Measurements from ENCODE around the gene EYS.

Gene EYS

DNA sequence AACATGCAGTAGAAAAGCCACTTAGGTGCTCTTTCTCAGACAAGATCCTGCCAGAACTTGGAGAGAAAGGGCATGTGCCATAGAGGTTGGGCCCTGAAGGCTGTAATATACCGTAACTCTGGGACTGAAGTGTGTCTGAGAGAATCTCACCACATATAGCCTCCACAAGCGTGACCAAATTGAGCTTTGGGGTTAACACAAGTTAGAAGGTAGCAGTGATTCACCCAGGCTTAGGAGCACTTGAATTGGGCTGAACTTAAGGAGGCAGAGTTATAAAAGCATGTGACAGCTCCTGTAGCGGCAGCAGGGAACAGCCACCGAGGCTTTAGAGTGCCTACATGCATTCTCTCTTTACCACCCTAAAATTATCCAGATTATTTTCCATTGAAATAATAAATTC lies 1709.8 kb downstream of the EYS start:
- DNase-seq (ENCODE audit: low spot score) (no peak), ATAC-seq (ENCODE audit: low read depth) (no peak)
- no peaks in the 10 kb centered on the region for H3K9me3 ChIP-seq (ENCODE audit: severe bottlenecking)
- no peaks in the 10 kb centered on the region for H3K4me1 ChIP-seq (ENCODE audit: insufficient read depth, poor library complexity, severe bottlenecking)
- H3K4me3 ChIP-seq (ENCODE audit: severe bottlenecking) = no peak overlapping the region
- no peaks in the 10 kb centered on the region for H3K27me3 ChIP-seq (ENCODE audit: insufficient read depth, poor library complexity, severe bottlenecking)
- H3K27ac ChIP-seq (ENCODE audit: poor library complexity, severe bottlenecking) = no peak overlapping the region
- TF ChIP-seq, protein P1, sequence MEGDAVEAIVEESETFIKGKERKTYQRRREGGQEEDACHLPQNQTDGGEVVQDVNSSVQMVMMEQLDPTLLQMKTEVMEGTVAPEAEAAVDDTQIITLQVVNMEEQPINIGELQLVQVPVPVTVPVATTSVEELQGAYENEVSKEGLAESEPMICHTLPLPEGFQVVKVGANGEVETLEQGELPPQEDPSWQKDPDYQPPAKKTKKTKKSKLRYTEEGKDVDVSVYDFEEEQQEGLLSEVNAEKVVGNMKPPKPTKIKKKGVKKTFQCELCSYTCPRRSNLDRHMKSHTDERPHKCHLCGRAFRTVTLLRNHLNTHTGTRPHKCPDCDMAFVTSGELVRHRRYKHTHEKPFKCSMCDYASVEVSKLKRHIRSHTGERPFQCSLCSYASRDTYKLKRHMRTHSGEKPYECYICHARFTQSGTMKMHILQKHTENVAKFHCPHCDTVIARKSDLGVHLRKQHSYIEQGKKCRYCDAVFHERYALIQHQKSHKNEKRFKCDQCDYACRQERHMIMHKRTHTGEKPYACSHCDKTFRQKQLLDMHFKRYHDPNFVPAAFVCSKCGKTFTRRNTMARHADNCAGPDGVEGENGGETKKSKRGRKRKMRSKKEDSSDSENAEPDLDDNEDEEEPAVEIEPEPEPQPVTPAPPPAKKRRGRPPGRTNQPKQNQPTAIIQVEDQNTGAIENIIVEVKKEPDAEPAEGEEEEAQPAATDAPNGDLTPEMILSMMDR (IDR thresholded peaks at IDR 0.05; ENCODE audit: poor library complexity, severe bottlenecking) = no peak
- H3K36me3 ChIP-seq (ENCODE audit: low read depth) = no peaks in the 10 kb centered on the region

DNA sequence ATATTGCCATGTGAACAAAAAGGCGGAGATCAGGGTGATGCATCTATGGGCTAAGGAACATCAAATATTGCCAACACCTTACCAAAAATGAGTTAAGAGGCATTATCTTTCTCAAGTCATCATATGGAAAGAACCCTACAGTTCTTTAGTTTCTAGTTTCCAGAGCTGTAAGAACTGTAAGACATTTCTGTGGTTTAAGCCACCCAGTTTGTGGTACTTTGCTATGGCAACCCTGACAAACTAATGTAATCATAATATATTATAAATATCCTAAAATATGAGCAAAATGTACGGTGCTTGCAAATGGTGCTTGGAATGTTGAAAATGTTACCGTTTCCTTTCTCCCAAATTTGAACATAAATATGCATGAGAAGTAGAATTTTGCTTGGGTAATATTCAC lies 1721.8 kb downstream of the EYS start:
- H3K4me3 ChIP-seq (ENCODE audit: severe bottlenecking) = no peak overlapping the region
- H3K4me1 ChIP-seq (ENCODE audit: insufficient read depth, poor library complexity, severe bottlenecking) = no peaks in the 10 kb centered on the region
- TF ChIP-seq, protein P1 (IDR thresholded peaks at IDR 0.05; ENCODE audit: poor library complexity, severe bottlenecking) = no peak

GRCh38 chr6:63975699-63976098 lies 1731.3 kb downstream of the EYS start:
- Histone ChIP-seq H3K27me3 (ENCODE audit: insufficient read depth, poor library complexity, severe bottlenecking) (peaks cover 17% of the 10 kb centered on the region), H3K36me3 (ENCODE audit: low read depth) (no peaks in the 10 kb centered on the region), H3K4me3 (ENCODE audit: severe bottlenecking) (no peak overlapping the region), H3K27ac (ENCODE audit: poor library complexity, severe bottlenecking) (no peak overlapping the region), H3K9me3 (ENCODE audit: severe bottlenecking) (no peaks in the 10 kb centered on the region), H3K4me1 (ENCODE audit: insufficient read depth, poor library complexity, severe bottlenecking) (no peaks in the 10 kb centered on the region)
- ATAC-seq (ENCODE audit: low read depth) (no peak), DNase-seq (ENCODE audit: low spot score) (no peak)
- TF ChIP-seq, protein P1 (IDR thresholded peaks at IDR 0.05; ENCODE audit: poor library complexity, severe bottlenecking) = no peak

More for the DNA sequence above, 1721.8 kb downstream of the EYS start:
- no peaks in the 10 kb centered on the region for H3K27me3 ChIP-seq (ENCODE audit: insufficient read depth, poor library complexity, severe bottlenecking)
- ATAC-seq (ENCODE audit: low read depth) (no peak), DNase-seq (ENCODE audit: low spot score) (no peak)
- no peaks in the 10 kb centered on the region for H3K36me3 ChIP-seq (ENCODE audit: low read depth)
- H3K9me3 ChIP-seq (ENCODE audit: severe bottlenecking) = no peaks in the 10 kb centered on the region
- H3K27ac ChIP-seq (ENCODE audit: poor library complexity, severe bottlenecking) = no peak overlapping the region

- ATAC-seq (ENCODE audit: low read depth) = no peak
- H3K27ac ChIP-seq (ENCODE audit: poor library complexity, severe bottlenecking) = no peak overlapping the region
- DNase-seq (ENCODE audit: low spot score) = no peak
- H3K36me3 ChIP-seq (ENCODE audit: low read depth) = no peaks in the 10 kb centered on the region
- H3K9me3 ChIP-seq (ENCODE audit: severe bottlenecking) = no peaks in the 10 kb centered on the region
- H3K4me3 ChIP-seq (ENCODE audit: severe bottlenecking) = no peak overlapping the region
- TF ChIP-seq, protein P1 (IDR thresholded peaks at IDR 0.05; ENCODE audit: poor library complexity, severe bottlenecking) = no peak
- peaks cover 11% of the 10 kb centered on the region for H3K27me3 ChIP-seq (ENCODE audit: insufficient read depth, poor library complexity, severe bottlenecking)
- H3K4me1 ChIP-seq (ENCODE audit: insufficient read depth, poor library complexity, severe bottlenecking) = no peaks in the 10 kb centered on the region
Measured at GRCh38 chr6:63968650-63969049, 1738.4 kb downstream of the EYS start.

DNA sequence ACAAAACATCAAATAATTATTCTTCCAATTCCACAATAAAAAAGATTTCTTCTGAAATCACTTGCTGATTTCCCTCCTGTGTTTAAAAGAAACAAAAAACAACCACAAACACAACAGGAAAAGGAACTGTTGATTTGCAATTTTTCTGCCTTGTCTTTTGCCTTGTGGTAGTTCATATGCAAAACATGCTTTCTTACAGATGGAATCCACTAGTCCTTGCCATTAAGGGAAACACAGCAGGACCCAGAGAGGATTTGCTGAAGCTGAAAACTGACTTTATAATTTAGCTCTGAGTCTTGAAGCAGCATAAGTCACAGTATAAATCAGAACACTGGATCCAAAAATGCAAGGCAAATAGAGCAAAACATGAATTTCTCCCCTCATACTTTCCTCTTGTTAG lies 1742.7 kb downstream of the EYS start:
- no peaks in the 10 kb centered on the region for H3K36me3 ChIP-seq (ENCODE audit: low read depth)
- ATAC-seq (ENCODE audit: low read depth) (no peak), DNase-seq (ENCODE audit: low spot score) (no peak)
- no peak overlapping the region for H3K4me3 ChIP-seq (ENCODE audit: severe bottlenecking)
- H3K27ac ChIP-seq (ENCODE audit: poor library complexity, severe bottlenecking) = no peak overlapping the region
- TF ChIP-seq, protein P1 (IDR thresholded peaks at IDR 0.05; ENCODE audit: poor library complexity, severe bottlenecking) = no peak
- no peaks in the 10 kb centered on the region for H3K4me1 ChIP-seq (ENCODE audit: insufficient read depth, poor library complexity, severe bottlenecking)
- peaks cover 7% of the 10 kb centered on the region for H3K27me3 ChIP-seq (ENCODE audit: insufficient read depth, poor library complexity, severe bottlenecking)
- no peaks in the 10 kb centered on the region for H3K9me3 ChIP-seq (ENCODE audit: severe bottlenecking)

Data from RWPE2 (cell line).